NCI-H187 (cell line): Measurements from ENCODE around the gene TP63.
A peak's percentile ranks its signal among the peaks of the same experiment; 100 is the strongest.

Experiments used
- DNase-seq, 2 experiments: peaks; one replicate each; lab custom pipeline; 2025; lab: John Stamatoyannopoulos, UW

TP63 gene

DNA sequence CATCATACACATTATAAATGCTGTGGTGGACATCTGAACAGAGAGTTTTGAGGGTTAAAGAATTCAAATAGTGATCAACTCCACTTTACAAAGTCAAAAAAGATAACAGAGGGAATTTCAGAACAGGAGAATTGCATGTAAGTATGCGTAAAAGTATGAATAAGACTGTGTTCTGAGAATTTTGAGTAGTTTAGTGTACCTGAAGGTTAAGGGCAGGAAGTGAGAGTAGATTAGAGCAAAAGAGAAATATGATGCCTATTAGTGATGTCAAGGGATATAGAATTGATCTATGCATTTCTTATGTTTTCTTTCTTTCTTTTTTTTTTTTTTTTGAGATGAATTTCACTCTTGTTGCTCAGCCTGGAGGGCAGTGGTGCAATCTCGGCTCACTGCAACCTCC lies 53.1 kb downstream of the TP63 start:
- DNase-seq: no peak

DNA sequence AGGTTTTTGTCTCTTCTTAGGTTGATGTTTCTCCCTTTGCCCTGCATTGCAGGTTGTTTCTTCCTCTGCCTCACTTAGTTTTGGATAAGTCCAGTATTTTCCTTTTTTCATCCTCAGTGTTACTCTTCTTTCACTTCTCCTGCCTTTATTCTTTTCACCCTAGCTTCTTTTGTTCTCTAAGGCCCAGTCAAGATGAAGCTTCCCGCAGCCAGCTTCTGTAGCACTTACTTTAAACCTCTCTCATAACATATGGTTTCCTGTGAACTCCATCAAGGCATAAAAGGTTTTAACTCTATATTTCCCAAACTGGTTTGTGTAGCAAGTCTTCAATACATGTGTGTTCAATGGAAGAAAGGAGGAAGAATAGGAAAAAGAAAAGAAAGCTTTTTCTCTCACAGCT lies 54.1 kb downstream of the TP63 start:
- no peak for DNase-seq

DNA sequence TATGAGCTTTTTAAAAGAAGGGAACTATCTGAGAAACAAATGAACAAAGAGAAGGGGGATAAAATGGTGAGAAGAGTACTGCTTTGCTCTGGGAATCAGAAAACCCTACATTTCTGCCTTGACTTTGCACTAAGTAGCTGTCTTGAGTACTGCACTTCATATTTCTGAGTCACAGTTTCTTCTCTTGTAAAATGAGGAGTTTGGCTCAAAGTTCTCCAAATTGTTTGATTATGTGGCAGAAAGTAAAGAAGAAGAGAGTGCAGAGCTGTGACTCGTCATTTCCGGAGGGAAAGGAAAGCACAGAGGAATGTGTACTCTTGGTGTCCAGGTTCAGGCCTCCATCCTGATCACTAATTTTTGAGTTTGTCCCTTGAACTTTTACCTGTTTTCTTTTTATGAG lies 54.7 kb downstream of the TP63 start:
- no peak for DNase-seq

DNA sequence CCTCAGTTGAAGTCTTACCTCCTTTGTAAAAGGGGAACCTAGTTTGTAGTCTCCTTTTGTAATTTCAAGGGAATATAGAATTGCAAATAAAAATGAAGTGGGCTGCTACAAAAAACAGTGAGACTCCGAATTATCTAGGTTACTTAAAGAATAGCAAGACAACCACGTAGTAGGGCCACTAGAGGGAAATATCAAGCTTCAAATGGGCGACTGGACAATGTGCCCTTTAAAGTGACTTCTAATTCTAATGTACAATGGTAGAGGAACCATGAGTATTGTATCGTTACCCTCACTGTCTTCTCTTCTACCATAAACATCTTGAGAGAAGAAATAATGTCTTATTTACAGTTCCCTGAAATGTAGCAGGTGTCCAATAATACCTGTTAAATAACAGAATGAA lies 56.3 kb downstream of the TP63 start:
- no peak for DNase-seq

DNA sequence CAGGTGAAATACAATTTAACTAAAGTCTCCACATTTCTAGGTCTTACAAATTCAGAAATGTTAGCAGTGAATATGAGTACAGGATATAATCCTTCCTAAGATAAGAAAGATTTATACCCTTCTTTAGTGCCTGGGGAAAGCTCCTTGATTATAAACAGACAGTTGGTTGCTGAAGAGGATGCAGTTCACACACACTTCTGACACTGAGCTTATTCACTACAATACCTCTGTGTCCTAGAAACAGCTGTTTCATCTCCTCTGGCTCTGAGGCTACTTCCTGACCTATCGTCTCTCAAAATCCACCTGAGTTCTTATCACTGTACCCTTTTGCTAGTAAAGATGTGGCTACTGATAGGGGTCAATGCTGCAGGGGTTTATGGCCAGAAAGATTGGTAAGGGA lies 57.1 kb downstream of the TP63 start:
- no peak for DNase-seq

DNA sequence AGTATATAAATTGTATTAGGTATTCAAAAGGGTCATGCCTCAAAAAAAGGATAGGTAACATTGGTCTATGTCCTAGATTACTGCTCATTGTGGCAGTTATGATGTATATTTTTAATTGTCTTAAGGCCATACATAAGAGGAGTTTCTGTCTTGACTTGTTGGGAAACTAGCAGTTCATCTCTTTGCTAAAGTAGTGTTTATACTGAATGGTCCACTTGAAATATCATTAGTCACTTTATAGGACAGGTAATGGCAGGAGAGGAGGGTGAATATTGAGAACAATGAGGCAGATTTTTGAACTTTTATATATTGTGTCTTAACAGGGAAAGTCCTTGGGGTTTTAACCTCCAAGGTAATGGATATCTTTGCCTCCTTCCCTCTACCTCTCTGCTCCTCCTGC lies 58.4 kb downstream of the TP63 start:
- peak in 1 of 2 experiments; percentile 10 for DNase-seq

DNA sequence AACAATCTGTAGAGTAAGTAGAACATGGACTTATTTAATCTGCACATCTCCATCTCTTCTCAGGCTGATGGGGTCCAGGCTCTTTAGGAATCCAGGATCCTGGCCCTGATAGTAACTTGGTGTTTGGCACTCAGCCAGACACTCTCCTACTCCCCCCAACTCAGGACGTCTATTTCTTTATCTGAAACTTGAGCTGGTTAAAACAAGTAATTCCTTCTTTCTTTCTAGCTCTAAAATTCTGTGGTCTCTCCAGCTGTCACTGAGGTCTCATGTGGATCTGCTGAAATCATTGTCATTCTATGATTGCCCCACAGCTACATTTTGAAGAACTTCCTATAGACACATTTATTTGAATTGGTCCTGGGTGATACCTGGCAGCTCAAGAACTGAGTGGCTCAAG lies 59.0 kb downstream of the TP63 start:
- no peak for DNase-seq

DNA sequence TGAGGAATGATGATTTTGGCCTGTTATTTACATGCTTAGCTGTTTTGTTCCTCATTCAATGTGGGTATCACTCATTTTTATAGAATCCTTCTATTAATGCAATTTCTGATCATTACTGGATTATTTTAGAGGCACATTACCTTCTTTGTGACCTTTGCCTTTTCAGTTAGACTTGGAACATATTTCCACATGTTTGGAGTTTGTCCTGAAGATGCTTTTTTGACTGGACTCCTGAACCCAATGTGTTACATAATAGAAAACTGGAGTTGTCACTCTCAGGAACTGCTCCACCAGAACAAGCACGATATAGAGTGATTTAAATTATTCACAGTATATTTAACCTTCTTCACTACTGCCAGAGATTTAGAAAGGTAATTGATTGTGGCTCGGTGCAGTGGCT lies 59.5 kb downstream of the TP63 start:
- no peak for DNase-seq

DNA sequence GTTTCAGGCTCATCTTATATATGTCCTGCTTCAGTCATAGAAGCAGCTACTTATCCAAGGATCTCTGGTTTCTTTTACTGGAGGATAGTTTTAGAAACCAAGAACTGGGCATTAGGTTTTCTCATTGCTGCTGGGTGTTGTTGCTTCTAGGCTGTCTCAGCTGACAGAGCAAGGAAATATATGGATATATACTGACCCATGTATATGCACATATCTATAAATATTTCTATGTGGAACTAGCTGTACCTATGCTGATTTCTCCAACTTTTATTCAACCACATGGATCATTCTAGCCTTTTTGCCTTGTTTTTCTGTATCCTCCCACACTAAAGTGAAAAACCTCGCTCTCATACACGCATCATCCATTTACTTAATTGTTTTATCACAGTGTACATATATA lies 64.2 kb downstream of the TP63 start:
- no peak for DNase-seq

DNA sequence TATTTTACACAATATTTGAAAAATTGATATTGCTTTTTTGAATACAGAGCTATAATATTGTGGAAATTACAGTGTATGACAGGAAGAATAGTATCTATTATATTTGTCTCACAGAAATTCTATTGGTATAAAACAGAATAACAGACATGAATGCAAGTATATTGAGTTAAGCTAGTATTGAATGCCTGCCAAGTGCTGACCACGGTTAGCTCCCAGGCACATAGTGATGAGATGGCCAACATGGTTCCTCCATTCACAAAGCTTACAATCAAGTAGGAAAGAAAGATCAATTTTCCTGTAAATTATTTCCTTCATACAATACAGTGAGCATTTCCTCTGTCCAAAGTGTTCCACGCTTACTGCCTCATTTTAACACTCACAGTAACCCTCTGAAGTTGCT lies 67.6 kb downstream of the TP63 start:
- no peak for DNase-seq

DNA sequence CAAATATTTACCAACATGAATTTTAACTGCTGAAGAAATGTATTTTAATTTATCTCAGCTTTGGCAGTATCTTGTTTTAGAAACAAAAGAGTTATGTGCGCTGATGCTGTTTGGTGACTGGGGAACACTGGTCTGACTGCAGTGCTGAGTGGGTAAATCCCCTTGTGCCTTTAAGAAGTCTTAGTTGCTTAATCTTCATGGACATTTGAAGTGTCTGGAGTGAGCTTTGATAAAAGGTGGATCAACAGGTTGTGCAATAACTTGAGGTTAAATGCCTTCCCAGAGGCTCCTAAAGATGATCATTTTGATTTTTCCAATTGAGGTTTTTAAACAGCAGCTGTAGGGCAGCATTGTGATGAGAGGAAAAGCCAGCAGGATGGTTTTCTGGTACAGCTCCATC lies 68.7 kb downstream of the TP63 start:
- no peak for DNase-seq

DNA sequence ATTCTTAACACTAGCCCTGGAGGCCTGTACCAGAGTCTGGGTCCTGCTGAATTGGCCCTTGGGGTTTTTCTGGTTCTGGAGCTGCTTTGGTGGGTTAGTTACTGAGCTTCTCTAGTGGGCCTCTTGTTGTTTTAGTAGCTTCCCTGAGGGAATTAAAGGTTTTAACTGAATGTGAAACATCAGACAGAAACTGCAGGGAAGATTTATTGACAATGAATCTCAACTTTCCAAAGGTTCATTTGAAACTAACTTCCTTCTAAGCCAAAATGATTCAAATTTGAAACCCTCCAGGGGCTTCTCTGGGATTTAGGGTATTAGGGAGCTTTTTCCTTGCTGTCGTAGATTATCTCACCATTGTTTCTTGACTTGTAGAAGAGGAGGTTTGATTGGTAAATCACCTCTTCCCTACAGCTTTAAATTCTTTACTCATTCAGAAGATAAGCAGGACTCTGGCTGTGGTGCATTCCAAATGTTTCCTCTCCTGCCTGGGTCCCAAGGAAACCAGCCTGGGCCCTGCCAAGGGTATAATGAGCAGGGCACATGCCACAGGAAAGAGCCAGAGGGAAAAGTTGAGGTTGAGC lies 71.0 kb downstream of the TP63 start:
- no peak for DNase-seq

DNA sequence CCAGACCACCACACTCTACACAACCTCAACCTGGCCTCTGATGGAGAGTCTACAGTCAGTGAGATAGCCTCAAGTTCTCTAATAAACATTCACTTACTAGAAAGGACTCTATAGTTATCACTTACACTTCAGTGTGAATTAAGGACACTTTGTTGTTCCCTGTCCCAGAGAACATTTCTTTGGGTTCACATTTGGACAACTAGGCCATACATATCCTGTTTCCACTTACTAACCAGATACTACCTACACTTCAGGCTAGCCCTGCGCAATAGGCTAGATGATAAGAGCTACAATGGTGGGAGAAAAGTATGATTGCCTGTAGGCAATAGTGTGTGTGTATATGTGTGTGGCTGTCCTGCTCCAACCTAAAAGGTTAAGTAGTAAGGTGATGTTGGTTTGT lies 72.7 kb downstream of the TP63 start:
- no peak for DNase-seq

DNA sequence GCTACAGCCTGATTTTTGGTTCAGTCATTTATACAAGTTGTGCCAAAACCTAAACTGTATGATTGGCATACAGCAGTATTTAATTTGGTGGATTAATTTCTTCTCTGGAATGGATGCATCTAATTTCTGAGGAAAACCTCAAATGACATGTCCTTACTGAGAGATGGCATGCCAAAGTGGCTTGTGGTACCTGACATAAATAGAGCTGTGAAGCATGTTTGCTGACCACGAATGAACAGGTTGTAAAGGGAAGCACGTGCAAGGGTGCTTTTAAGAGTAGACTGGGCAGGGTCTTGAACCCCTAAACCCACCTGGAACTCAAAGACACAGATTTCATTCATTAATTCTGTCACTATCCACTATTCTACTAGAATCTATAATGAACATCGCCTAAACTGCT lies 77.2 kb downstream of the TP63 start:
- DNase-seq: no peak

DNA sequence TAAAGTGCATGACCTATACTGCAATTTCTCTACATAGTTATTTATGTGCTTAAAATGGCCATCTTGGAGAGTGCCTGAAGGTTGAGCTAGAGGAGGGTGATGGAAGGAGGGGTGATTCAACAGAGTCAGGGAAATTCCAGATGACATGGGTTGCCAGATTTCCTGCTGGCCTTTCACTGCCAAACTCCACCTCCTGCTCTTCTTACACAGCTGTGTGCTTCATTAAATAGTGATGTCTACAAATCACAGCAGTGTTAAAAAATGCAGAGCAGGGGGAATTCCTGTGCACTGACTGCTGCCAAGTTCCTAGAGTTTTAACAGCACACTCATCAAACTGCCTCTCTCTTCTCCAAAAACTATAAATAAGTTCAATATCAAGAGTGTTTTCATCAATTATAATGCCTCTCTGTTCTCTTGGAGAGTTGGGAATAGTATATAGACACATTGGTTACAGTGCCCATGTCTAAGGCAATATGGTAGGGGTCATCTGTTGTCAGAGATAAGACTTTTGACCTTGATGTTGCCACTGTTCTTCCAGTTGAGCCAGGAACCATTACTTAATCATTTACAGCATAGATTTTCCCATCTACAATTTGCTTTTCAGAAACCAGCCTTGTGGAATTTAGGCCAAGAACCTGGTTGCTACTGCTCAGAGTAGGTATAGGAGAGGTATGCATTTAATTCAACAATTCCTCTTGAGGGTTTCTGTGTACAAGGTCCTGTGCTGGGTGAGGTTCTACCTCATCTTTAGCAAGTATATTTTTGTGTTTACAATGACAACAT lies 79.6 kb downstream of the TP63 start:
- no peak for DNase-seq

DNA sequence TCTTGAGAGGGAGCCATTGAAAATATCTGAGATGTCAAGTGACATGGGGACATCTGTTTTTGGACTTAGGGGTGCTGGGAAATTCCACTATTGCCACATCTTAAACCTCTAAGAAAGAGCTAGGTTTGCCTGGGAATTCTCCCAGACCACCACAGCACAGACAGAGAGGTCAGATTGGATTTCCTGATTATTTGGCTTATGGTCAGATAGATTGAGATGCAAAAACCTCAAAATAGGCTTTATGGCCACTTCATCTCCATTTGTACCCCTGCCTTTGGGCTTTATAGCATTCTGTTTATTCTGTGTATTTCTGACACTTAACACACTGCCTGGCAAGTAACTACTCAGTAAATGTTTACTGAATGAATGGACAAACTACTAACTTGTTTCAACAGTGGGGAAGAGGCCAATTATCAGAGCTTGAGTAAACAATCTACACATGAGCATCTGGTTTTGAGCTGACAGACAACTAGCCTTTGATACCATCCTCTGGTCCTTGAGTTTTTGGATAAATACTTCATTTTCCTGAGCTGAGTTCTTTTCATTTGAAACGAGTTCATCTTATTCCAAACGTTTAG lies 81.8 kb downstream of the TP63 start:
- peak in 1 of 2 experiments; percentile 40 for DNase-seq

DNA sequence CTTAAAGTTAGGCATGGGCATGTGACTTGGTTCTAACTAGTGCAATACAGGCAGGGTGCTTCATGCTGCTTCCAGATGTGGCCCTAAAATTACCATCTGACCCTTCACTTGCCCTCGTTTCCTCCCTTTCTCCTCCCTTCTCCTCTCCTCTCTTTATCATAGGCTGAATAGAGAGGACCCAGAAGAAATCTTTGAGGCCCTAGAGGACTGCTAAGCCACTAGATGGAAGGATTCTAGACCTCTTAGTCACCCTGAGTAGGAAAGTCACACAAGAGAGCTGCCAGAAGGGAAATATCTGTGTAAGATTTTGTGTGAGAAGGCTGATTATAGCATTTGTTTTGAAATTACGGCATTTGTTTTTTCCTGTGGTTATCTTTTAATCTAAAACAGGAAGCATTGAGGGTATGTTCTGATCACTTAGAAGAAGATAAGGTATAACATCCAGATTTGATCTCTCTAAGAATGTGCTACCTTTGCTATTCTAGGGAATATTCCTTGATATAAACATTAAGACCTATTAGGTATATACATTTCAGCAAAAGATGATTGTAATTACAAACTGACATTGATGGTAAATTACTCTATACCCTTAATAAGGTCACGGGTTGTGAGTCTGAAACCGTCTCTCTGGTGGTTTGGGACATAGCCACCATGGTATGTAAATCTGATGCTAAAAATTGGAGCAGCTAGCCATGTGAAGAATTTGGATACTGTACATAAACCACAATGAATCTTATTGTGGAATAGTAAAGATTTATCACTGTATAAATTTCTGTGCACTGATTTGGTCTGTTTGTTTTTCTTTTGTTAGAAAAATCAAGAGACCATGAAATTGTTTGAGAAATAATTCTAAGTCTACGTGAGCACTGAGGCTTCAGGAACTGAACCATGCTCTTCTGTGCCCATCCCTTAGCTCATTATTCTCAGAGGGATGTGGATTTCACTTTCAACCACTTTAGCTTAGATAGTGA lies 84.1 kb downstream of the TP63 start:
- DNase-seq: no peak

DNA sequence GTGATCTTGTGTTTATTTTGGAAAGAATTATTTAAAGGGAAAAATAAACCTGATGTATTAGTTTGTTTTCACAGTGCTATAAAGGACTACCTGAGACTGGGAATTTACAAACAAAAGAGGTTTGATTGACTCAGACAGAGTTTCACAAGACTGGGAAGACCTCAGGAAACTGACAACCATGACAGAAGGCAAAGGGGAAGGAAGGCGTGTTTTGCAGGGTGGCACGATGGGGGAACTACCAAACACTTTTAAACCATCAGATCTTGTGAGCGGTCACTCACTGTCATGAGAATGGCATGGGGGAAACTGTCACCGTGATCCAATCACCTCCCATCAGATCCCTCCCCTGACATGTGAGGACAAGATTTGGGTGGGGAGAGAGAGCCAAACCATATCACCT lies 87.0 kb downstream of the TP63 start:
- DNase-seq: no peak

DNA sequence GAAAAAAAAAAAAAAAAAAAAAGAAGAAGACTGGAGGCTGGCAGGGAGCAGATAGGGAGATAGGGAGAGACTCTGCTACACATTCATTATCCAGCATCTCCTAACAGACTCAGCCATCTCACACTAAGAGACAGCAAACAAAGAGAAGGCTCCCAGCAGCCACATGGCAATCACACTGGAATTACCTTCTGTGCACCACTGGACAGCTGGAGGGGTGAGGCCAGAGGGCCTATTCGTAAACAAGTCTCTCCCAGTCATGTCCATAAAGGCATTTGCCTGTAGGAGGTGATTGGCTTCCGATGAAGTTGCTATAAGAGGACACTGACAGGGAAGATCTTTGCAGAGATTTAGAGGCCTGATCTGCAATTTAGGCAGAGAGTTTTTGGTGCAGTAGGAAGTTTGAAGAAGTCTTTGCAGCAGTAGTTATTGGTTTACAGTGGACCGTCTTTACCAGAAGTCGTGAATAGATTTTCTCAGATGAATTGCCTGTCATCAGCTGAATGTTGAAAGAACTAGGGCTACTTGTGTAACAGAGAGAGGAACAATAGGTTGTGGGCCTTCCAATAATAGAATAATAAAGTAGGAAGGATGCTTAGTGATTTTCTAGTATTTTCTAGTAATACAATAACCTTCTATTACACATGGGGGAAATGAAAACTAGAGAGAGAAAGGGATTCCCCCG lies 89.7 kb downstream of the TP63 start:
- DNase-seq: no peak

DNA sequence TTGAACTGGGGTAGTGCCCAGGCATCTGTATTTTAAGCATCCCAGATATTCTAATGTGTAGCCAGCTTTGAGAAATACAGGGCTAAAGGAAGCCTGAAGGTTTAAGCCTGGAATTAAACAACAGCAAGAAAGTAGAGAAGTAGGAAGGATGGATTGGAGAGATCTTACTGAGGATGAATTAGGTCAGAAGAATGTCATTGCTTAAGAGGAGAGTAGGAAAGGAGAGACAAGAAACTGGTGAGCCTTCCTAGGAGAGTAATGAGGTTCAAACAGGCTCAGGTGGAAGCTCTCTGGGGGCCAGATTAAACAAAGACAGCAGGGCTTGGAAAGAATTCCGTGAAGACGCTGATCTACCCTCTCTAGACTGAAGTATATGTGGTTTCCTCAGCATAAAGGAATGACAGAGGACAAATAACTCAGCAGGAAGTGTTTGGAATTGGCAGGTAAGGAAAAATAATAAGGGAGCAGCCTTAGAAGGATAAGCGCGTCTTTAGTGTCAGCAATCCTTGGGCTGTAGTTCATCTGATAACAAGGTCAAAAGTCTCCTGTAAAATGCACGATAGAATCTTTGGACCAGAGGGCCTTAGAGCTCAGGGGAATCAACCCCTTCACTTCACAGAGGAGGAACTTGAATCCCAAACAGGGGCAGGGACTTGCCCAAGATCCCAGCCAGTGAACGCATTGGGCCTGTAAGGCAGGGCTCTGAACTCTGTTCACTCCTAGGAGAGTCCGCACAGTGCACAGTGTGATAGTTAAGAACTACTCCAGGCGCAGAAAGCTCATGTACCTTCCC lies 90.9 kb downstream of the TP63 start:
- no peak for DNase-seq

DNA sequence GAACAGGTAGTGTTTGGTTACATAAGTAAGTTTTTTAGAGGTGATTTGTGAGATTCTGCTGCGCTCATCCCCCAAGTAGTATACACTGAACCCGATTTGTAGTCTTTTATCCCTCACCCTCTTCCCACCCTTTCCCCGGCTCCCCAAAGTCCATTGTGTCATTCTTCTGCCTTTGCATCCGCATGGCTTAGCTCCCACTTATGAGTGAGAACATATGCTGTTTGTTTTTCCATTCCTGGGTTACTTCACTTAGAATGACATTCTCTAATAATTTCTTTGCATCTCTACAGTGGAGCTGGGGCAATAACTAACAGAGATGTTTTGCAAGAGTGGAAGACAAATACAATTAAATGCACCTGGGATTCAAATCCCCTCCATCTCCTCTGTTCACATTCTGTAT lies 93.2 kb downstream of the TP63 start:
- no peak for DNase-seq
